Loucy (cell line): ENCODE measurements around the gene ATG2A.

Experiments used
- H2AFZ ChIP-seq: fragments of 200-600 bp; sonication (generic); 2 replicates; pipeline ENCODE4 v1.6.0; 2016; ENCODE audit warnings: antibody characterized with exemption, mild to moderate bottlenecking, low read length, moderate library complexity
- H3F3A ChIP-seq: fragments of 200-600 bp; 2 replicates; pipeline ENCODE4 v1.6.0; 2016; ENCODE audit warnings: antibody characterized with exemption, low read depth, mild to moderate bottlenecking
- H3K27me3 ChIP-seq: fragments of 200-600 bp; sonication (generic); 2 replicates; pipeline ENCODE4 v1.6.1; 2014; ENCODE audit warnings: low read length, mild to moderate bottlenecking; ENCODE audit not compliant: insufficient read depth, poor library complexity, severe bottlenecking
- H3K36me3 ChIP-seq: fragments of 200-600 bp; sonication (generic); 2 replicates; pipeline ENCODE4 v1.6.1; 2016; ENCODE audit warnings: low read length; ENCODE audit not compliant: insufficient read depth
- H3K4me1 ChIP-seq: fragments of 200-600 bp; sonication (generic); 2 replicates; pipeline ENCODE4 v1.5.1; 2014; ENCODE audit warnings: low read length, mild to moderate bottlenecking; ENCODE audit not compliant: insufficient read depth, poor library complexity, severe bottlenecking
- H3K4me2 ChIP-seq: fragments of 200-600 bp; sonication (generic); 2 replicates; pipeline ENCODE4 v1.6.0; 2014; ENCODE audit warnings: antibody characterized with exemption, low read length, low read depth, mild to moderate bottlenecking; ENCODE audit not compliant: poor library complexity, severe bottlenecking
- H3K4me3 ChIP-seq: fragments of 200-600 bp; sonication (generic); 2 replicates; pipeline ENCODE4 v1.5.1; 2014; ENCODE audit warnings: low read length, mild to moderate bottlenecking, mixed read lengths; ENCODE audit not compliant: poor library complexity, severe bottlenecking
- H3K79me2 ChIP-seq: fragments of 200-600 bp; sonication (generic); 2 replicates; pipeline ENCODE4 v1.6.1; 2014; ENCODE audit warnings: low read length; ENCODE audit not compliant: insufficient read depth
- H3K9ac ChIP-seq: fragments of 200-600 bp; sonication (generic); 2 replicates; pipeline ENCODE4 v1.6.0; 2014; ENCODE audit warnings: mild to moderate bottlenecking, low read depth, low read length, moderate library complexity; ENCODE audit not compliant: poor library complexity, severe bottlenecking
- H3K9me2 ChIP-seq: fragments of 200-600 bp; sonication (generic); replicated peaks from 2 replicates; pipeline ENCODE4 v1.6.1; 2016; ENCODE audit warnings: low read depth, low read length, mixed read lengths
- H3K9me3 ChIP-seq: fragments of 200-600 bp; sonication (generic); 2 replicates; pipeline ENCODE4 v1.6.1; 2014; ENCODE audit warnings: mild to moderate bottlenecking, antibody characterized with exemption, low read length, low read depth; ENCODE audit not compliant: insufficient read depth
- H4K20me1 ChIP-seq: fragments of 200-600 bp; sonication (generic); 2 replicates; pipeline ENCODE4 v1.6.0; 2014; ENCODE audit warnings: antibody characterized with exemption, low read length, mild to moderate bottlenecking; ENCODE audit not compliant: insufficient read depth, poor library complexity, severe bottlenecking
- CTCF ChIP-seq: fragments of 200-600 bp; sonication (generic); conservative IDR thresholded peaks from 2 replicates; pipeline ENCODE4 v1.5.1; 2014; ENCODE audit warnings: mild to moderate bottlenecking, antibody characterized with exemption, low read length
- EZH2phosphoT487 ChIP-seq: fragments of 200-600 bp; IDR thresholded peaks from 2 replicates; pipeline ENCODE4 v1.6.1; 2018; ENCODE audit warnings: antibody characterized with exemption, mild to moderate bottlenecking, moderate library complexity, borderline replicate concordance

The ATG2A gene

DNA sequence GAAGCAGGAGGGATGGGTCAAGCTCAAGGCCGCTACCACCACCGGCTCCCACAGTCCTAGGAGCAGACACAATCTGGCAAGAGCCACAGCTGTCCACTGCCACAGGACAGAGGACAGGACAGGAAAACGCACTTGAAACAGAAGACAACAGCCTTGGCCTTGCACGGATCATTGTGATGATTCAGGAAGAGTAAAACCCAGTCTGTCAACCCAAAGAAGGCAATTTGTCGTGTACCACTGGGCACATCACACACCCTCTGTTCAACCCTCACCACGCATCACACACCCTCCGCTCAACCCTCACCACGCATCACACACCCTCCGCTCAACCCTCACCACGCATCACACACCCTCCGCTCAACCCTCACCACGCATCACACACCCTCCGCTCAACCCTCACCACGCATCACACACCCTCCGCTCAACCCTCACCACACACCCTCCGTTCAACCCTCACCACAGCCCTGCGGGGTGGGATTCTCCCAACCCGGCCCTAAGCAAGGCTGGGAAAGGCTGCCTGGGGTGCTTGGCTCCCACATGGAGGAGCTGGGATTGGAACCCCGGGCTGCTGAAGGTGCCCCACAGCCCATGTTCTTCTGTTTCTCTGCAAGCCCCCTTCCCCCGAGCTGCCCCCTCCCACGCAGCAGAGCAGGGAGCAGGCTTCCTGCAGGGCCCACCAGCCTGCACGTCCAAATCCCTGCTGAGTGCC is 61.3 kb downstream of the ATG2A start:
- Histone ChIP-seq H3K36me3 (peaks cover 48% of the 10 kb centered on the region; the same call in 1 of the 2 replicates), H4K20me1 (no peaks in the 10 kb centered on the region), H3K9me3 (no peaks in the 10 kb centered on the region), H3K4me1 (peaks cover 45% of the 10 kb centered on the region), H3K79me2 (peaks cover 19% of the 10 kb centered on the region; the same call in 1 of the 2 replicates), H3K4me2 (no peak overlapping the region), H3K27me3 (no peaks in the 10 kb centered on the region), H2AFZ (no peak overlapping the region), H3K9me2 (no peaks in the 10 kb centered on the region), H3F3A (peaks cover 9% of the 10 kb centered on the region; the same call in 1 of the 2 replicates), H3K4me3 (no peak overlapping the region), H3K9ac (peak overlapping the region; percentile 15)
- no peak for TF ChIP-seq CTCF
- no peak for TF ChIP-seq EZH2phosphoT487

GRCh38 chr11:64854534-64855502 is 62.2 kb downstream of the ATG2A start:
- H3F3A ChIP-seq = peaks cover 3% of the 10 kb centered on the region; the same call in 1 of the 2 replicates
- no peaks in the 10 kb centered on the region for H3K9me3 ChIP-seq
- no peak overlapping the region for H3K4me3 ChIP-seq
- H3K4me2 ChIP-seq = no peak overlapping the region
- no peak overlapping the region for H2AFZ ChIP-seq
- peaks cover 19% of the 10 kb centered on the region; the same call in 1 of the 2 replicates for H3K79me2 ChIP-seq
- H3K4me1 ChIP-seq = peaks cover 36% of the 10 kb centered on the region
- H3K27me3 ChIP-seq = no peaks in the 10 kb centered on the region
- TF ChIP-seq CTCF = no peak
- no peak for TF ChIP-seq EZH2phosphoT487
- no peaks in the 10 kb centered on the region for H4K20me1 ChIP-seq
- peaks cover 48% of the 10 kb centered on the region; the same call in 1 of the 2 replicates for H3K36me3 ChIP-seq
- no peaks in the 10 kb centered on the region for H3K9me2 ChIP-seq
- H3K9ac ChIP-seq = no peak overlapping the region

- Histone ChIP-seq H2AFZ (no peak overlapping the region), H4K20me1 (no peaks in the 10 kb centered on the region), H3K4me3 (no peak overlapping the region), H3K79me2 (peaks cover 19% of the 10 kb centered on the region; the same call in 1 of the 2 replicates), H3K4me2 (no peak overlapping the region), H3F3A (no peaks in the 10 kb centered on the region), H3K36me3 (peaks cover 48% of the 10 kb centered on the region; the same call in 1 of the 2 replicates), H3K9ac (no peak overlapping the region), H3K9me2 (no peaks in the 10 kb centered on the region), H3K9me3 (no peaks in the 10 kb centered on the region), H3K27me3 (no peaks in the 10 kb centered on the region), H3K4me1 (peaks cover 31% of the 10 kb centered on the region)
- TF ChIP-seq EZH2phosphoT487 (no peak), CTCF (no peak)
Observed at GRCh38 chr11:64854157-64854533, 62.9 kb downstream of the ATG2A start.
